Measurements from ENCODE around the gene FRMD4A. TPM values are rescaled to one million over a fixed set of nuclear protein-coding genes. Genes with fewer than 3 reads are reported as not detected.

The FRMD4A gene
- total and polyA plus RNA-seq, 7 donors = 2.9 to 9.1 (median 6.2) TPM

DNA sequence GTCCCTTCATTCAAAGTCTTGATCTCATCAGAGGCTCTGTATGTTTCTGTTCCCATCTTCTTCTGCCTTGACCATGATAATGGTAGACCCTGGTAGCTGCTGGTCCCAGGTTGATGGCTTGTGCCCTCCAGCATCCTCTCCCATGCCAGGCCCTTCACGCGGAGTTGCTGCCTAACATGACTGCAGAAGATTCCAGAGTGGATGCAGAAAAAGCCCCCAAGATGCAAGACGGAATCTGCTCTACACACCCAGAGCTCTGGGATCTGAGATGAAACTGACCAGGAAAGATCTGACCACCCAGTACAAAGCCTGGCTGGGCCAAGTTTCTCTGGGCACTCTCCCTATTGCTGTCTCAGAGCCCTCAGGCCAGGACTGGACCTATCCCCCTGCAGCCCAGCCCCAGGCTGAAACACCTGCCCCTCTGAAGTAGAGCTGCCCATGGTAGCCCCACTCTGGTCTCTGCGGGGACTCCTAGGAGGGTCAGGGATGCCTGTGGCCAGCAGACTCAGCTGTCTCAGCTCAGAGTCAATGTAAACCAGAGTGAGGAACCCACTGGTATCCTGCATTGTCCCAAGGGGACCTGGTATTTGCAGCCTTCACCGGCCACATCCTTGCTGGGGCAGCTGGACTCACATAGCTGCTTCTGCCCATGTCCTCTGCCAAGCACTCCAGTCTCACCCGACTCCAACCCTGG is 9.5 kb upstream of the FRMD4A start:
- TF ChIP-seq, protein P1, sequence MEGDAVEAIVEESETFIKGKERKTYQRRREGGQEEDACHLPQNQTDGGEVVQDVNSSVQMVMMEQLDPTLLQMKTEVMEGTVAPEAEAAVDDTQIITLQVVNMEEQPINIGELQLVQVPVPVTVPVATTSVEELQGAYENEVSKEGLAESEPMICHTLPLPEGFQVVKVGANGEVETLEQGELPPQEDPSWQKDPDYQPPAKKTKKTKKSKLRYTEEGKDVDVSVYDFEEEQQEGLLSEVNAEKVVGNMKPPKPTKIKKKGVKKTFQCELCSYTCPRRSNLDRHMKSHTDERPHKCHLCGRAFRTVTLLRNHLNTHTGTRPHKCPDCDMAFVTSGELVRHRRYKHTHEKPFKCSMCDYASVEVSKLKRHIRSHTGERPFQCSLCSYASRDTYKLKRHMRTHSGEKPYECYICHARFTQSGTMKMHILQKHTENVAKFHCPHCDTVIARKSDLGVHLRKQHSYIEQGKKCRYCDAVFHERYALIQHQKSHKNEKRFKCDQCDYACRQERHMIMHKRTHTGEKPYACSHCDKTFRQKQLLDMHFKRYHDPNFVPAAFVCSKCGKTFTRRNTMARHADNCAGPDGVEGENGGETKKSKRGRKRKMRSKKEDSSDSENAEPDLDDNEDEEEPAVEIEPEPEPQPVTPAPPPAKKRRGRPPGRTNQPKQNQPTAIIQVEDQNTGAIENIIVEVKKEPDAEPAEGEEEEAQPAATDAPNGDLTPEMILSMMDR (IDR thresholded peaks at IDR 0.05) = no peak
- Histone ChIP-seq H3K36me3 (ENCODE audit: insufficient read depth in 1 of 2, low read depth in 1 of 2) (no peaks in the 10 kb centered on the region), H3K27me3 (ENCODE audit: insufficient read depth in 3 of 3, low read length in 2 of 3) (peaks cover 0 to 3% (median 0%) of the 10 kb centered on the region in 3 donors), H3K4me3 (no peak overlapping the region), H3K4me1 (no peaks in the 10 kb centered on the region), H3K27ac (no peak overlapping the region), H3K9me3 (no peaks in the 10 kb centered on the region)
- DNase-seq (no peak), ATAC-seq (no peak)
- intact Hi-C loops (cut with DNase I) = no loop called here
- WGBS, 3 donors = 69 to 72% (median 70%) methylated on average over 6 of the region's 6 CpGs

DNA sequence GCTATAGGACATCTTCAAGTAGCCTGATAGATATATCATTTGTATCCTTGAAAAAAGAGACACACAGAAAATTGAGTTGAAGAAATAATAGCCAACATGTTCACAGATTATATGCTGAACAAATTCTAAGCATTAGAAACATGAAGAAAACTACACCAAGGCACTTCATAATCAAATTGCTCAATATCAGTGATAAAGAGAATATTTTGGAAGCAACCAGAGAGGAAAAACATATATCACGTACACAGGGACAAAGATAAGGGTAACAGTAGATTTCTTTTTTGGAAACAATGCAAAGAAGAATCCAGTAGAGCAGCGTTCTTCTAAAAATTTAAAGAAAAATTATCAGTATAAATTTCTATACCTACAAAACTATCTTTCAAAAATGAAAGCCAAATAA is 6.0 kb upstream of the FRMD4A start:
- 96 to 98% (median 97%) methylated on average over 2 of the region's 2 CpGs for WGBS, 3 donors
- no peak for DNase-seq
- Histone ChIP-seq H3K4me3 (no peak overlapping the region), H3K4me1 (no peaks in the 10 kb centered on the region), H3K9me3 (no peaks in the 10 kb centered on the region), H3K27ac (no peak overlapping the region), H3K27me3 (ENCODE audit: insufficient read depth in 3 of 3, low read length in 2 of 3) (no peaks in the 10 kb centered on the region), H3K36me3 (ENCODE audit: insufficient read depth in 1 of 2, low read depth in 1 of 2) (no peaks in the 10 kb centered on the region)
- TF ChIP-seq, protein P1 (IDR thresholded peaks at IDR 0.05) = no peak
- intact Hi-C loops (cut with DNase I) = no loop called here
- ATAC-seq = no peak

DNA sequence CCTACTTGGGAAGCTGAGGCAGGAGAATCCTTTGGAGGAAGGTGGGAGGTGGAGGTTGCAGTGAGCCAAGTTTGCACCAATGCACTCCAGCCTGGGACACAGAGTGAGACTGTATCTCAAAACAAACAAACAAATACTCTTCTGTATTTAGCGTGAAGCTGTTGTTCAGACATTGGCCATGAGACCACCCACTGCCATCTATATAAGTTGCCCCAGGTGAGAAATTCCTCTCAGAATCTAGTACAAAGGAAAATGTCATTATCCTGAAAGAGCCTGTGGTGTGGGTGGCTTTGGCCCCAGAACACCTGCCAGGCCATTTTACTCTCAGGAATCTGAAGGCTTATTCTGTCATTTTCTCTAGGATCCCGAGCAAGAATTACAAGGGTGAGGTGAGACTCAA is 4.0 kb upstream of the FRMD4A start:
- WGBS, 3 donors = 84 to 88% (median 87%) methylated on average over 2 of the region's 2 CpGs
- Histone ChIP-seq H3K4me3 (no peak overlapping the region), H3K9me3 (no peaks in the 10 kb centered on the region), H3K27me3 (ENCODE audit: insufficient read depth in 3 of 3, low read length in 2 of 3) (no peaks in the 10 kb centered on the region), H3K27ac (no peak overlapping the region), H3K4me1 (no peaks in the 10 kb centered on the region), H3K36me3 (ENCODE audit: insufficient read depth in 1 of 2, low read depth in 1 of 2) (no peaks in the 10 kb centered on the region)
- TF ChIP-seq, protein P1 (IDR thresholded peaks at IDR 0.05) = no peak
- intact Hi-C loops (cut with DNase I) = no loop called here
- DNase-seq = no peak
- no peak for ATAC-seq

DNA sequence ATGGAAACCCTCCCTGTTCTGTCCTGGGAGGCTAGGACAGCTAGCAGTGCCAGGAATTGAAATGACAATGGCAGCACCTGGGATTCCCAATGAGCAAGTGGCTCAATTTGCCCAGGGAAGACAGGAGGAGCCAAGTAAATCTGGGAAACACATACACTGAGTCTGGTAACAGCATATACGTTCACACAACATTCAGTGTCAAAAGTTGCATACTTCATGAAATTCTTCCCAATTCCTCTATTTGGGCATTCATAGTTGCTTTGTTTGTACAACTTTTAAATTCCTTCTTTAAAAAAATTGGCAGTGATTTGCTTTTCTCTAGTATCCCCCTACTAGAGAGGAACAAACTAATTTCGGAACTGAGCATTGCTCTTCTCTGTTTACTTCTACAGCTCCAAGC is 2.9 kb upstream of the FRMD4A start:
- H3K9me3 ChIP-seq = no peaks in the 10 kb centered on the region
- TF ChIP-seq, protein P1 (IDR thresholded peaks at IDR 0.05) = no peak
- no peak overlapping the region for H3K4me3 ChIP-seq
- 80 to 97% (median 83%) methylated on average over 2 of the region's 2 CpGs for WGBS, 3 donors
- H3K27me3 ChIP-seq (ENCODE audit: insufficient read depth in 3 of 3, low read length in 2 of 3) = no peaks in the 10 kb centered on the region
- intact Hi-C loops (cut with DNase I) = no loop called here
- no peaks in the 10 kb centered on the region for H3K4me1 ChIP-seq
- no peak for DNase-seq
- no peak for ATAC-seq
- no peaks in the 10 kb centered on the region for H3K36me3 ChIP-seq (ENCODE audit: insufficient read depth in 1 of 2, low read depth in 1 of 2)
- no peak overlapping the region for H3K27ac ChIP-seq

DNA sequence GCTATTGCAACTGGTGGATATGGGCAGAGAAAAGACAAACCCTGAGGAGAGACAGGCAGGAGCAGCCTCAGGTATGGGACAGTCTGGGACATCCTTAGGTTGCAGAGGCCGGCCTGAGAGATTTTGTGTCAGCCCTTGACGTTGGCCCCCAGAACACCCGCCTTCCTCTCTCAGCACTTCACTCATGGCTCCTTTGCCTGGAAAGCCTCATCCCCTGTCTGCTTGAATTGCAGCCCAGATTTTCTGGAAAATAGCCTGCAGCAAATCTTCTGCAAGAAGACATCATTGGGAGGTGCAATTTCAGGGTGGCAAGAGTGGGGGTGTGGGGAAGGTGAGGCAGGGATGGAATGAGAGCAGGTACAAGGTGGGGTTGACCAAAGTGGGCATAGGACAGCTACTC is 2.2 kb upstream of the FRMD4A start:
- no peaks in the 10 kb centered on the region for H3K9me3 ChIP-seq
- no peaks in the 10 kb centered on the region for H3K4me1 ChIP-seq
- H3K27ac ChIP-seq = no peak overlapping the region
- intact Hi-C loops (cut with DNase I) = no loop called here
- WGBS, 3 donors = 45 to 73% (median 60%) methylated on average over 3 of the region's 3 CpGs
- ATAC-seq (no peak), DNase-seq (no peak)
- TF ChIP-seq, protein P1 (IDR thresholded peaks at IDR 0.05) = no peak
- no peaks in the 10 kb centered on the region for H3K36me3 ChIP-seq (ENCODE audit: insufficient read depth in 1 of 2, low read depth in 1 of 2)
- no peaks in the 10 kb centered on the region for H3K27me3 ChIP-seq (ENCODE audit: insufficient read depth in 3 of 3, low read length in 2 of 3)
- H3K4me3 ChIP-seq = no peak overlapping the region

Measured in psoas muscle (tissue), 8 donors.